RWPE1 (cell line): ENCODE data around the gene SLC35E4.
A peak's percentile ranks its signal among the peaks of the same experiment; 100 is the strongest.

Experiments
- CTCF ChIA-PET: fragments of 350-600 bp; sonication (Branson Sonifier 250); formaldehyde crosslinking; extraction: SDS; loops from one replicate; lab custom pipeline; 2021; lab: Yijun Ruan, JAX
- POLR2A ChIA-PET: fragments of 400-600 bp; formaldehyde crosslinking; extraction: SDS; loops from one replicate; lab custom pipeline; 2020; ENCODE audit warnings: antibody characterized with exemption; ENCODE audit not compliant: low non-redundant PET; lab: Yijun Ruan, JAX
- DNase-seq: peaks from one replicate; pipeline ENCODE4 v3.0.0; 2012; ENCODE audit warnings: low spot score
- H3K27ac ChIP-seq: fragments of 450-650 bp; 2 replicates; pipeline ENCODE4 v1.5.1; 2017
- CTCF ChIP-seq: fragments of 450-650 bp; conservative IDR thresholded peaks from 2 replicates; pipeline ENCODE4 v1.5.1; 2017; ENCODE audit warnings: low read depth, mild to moderate bottlenecking

Gene SLC35E4

DNA sequence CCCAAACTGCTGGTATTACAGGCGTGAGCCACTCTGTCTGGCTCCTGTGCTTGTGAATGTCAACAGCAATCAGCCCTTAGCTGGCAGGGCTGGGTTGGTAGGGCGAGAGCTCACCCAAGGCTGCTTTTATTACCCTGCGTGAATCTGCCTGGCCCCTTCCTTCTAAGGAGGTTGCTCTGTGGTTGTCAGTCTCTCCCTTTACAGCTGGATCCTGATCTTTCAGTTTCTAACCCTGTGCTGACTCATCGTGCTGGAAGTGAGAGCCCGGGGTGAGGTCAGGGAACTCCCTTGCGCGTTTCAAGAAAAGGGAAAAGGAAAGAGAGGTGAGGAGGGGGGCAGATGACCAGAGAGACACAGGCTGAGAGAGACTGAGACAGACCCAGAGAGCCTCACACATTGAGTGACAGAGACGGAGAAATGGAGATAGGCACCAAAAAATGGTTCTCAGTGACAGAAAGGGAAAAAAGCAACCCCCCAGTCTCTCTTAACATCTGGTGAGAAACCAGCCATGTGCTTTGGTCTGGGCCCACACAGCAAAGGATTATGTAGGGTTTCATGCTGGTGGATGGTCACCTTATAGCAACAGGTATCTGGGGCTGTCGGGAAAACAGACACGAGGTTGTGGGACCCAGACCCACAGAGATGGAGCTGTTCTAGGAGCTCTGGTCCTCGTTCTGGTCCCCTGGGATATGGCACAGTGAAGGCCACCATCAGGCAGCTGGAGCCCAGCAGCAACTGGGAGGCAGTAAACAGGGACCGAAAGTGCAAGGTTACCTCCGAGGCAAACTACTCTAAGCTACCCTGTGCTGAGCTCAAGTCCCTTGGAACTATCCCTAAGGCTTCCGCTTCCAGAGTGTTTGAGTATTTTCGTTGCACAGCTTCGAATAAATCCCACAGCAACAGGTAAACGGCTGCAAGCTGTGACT is 26.1 kb upstream of the SLC35E4 start:
- DNase-seq, result peak; percentile 89
- POLR2A ChIA-PET, result interaction anchor here (0.6 kb wide), 1 partner anchor 1402 kb away, joined by 5 read pairs; no protein-coding TSS in a partner anchor
- CTCF ChIA-PET, result interaction anchor here (0.5 to 0.6 kb wide), 2 partner anchors 27 to 310 kb away, joined by 4 read pairs; no protein-coding TSS in a partner anchor
- TF ChIP-seq CTCF, result no peak
- peak overlapping the region; percentile 76 for H3K27ac ChIP-seq

DNA sequence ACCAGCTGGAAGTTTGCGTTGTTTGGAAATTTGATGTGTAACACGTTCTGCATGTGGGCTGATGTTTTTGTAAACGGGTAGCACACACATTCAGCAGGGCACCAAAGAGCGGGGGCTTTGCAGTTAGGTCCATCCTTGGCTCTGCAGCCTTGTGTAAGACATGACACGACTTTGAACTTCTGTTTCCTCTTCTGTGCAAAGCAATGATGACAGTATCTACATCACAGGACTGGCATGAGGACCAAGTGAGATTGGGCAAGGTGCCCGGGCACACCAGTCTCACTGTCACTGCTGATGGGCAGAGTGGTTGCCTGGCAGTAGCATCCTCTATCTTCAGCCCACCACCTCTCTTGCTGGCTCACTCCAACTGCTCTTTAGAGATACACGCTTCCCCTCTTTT is 25.3 kb upstream of the SLC35E4 start:
- ChIA-PET POLR2A (no interaction called here), CTCF (no interaction called here)
- H3K27ac ChIP-seq, result no peak overlapping the region
- no peak for DNase-seq
- TF ChIP-seq CTCF, result no peak

DNA sequence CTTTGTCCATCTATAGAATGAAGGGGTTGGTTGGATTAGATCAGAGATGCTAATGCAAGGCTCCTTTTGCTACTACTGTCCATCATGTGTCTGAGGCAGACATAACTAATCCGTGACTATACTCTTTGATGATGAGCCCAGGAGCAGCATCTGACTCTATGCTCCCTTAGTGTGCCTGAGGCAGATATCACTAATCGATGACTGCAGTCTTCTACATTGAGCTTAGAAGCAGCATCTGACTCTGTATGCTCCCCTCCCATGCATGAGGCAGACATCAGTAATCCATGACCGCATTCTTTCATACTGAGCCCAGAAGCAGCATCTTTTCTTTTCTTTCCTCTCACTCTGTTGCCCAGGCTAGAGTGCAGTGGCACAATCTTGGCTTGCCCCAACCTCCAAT is 24.4 kb upstream of the SLC35E4 start:
- no peak for TF ChIP-seq CTCF
- ChIA-PET POLR2A (no interaction called here), CTCF (no interaction called here)
- no peak overlapping the region for H3K27ac ChIP-seq
- no peak for DNase-seq

DNA sequence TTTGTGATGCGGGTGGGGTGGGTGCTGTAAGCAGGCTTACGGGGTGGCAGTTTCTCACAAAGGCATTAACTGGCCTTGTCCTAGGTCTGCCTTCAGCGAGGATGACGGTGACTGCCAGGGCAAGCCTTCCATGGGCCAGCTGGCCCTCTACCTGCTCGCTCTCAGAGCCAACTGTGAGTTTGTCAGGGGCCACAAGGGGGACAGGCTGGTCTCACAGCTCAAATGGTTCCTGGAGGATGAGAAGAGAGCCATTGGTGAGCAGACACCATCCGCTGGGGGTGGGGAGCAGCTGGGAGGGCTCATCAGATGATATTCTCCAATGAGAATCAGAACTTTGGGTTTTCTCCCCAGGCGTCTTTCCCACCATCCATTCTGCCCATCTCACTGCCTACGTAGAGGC is 22.8 kb upstream of the SLC35E4 start:
- POLR2A ChIA-PET, result no interaction called here
- no peak for DNase-seq
- H3K27ac ChIP-seq, result no peak overlapping the region
- CTCF ChIA-PET, result no interaction called here
- no peak for TF ChIP-seq CTCF

DNA sequence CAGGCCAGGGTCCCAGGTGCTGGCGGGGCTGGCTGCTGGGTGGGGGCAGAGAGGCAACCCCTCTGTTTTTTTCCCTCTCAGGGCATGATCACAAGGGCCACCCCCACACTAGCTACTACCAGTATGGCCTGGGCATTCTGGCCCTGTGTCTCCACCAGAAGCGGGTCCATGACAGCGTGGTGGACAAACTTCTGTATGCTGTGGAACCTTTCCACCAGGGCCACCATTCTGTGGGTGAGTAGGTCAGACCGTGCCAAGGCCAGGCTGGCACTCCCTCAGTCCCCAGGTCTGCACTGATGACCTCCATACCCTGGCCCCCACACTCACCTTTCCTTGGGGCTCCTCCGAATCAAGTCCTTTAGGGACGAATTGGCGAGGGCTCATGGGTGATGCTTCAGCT is 21.3 kb upstream of the SLC35E4 start:
- H3K27ac ChIP-seq, result no peak overlapping the region
- CTCF ChIA-PET, result no interaction called here
- POLR2A ChIA-PET, result no interaction called here
- no peak for TF ChIP-seq CTCF
- no peak for DNase-seq

- no peak for TF ChIP-seq CTCF
- CTCF ChIA-PET, result interaction anchor here (0.6 kb wide), 2 partner anchors 8 to 146 kb away, joined by 3 read pairs; no protein-coding TSS in a partner anchor
- H3K27ac ChIP-seq, result no peak overlapping the region
- POLR2A ChIA-PET, result no interaction called here
- no peak for DNase-seq
Observed at GRCh38 chr22:30614879-30615278, 20.7 kb upstream of the SLC35E4 start.
